Neutrophil (primary cell): ENCODE results near the gene MAPK14.

Experiments
- H3K27ac ChIP-seq: fragments of 200-600 bp; sonication (generic); 2 replicates; pipeline ENCODE4 v1.5.1; 2016; ENCODE audit warnings: mild to moderate bottlenecking, moderate library complexity
- H3K27me3 ChIP-seq: fragments of 200-600 bp; sonication (generic); 2 replicates; pipeline ENCODE4 v1.6.0; 2016; ENCODE audit warnings: mild to moderate bottlenecking
- H3K36me3 ChIP-seq: fragments of 200-600 bp; sonication (generic); 2 replicates; pipeline ENCODE4 v1.5.1; 2017
- H3K4me1 ChIP-seq, 2 experiments: fragments of 200-600 bp in 1 of 2; sonication (generic) in 1 of 2; 1 replicate in 1 of 2; 2 replicates in 1 of 2; pipeline versions ENCODE4 v1.5.1 to v1.6.1; 2013 to 2016; ENCODE audit warnings: low read depth in 1 of 2, low read length in 1 of 2, mild to moderate bottlenecking in 1 of 2, moderate library complexity in 1 of 2; ENCODE audit not compliant: control insufficient read depth in 1 of 2, insufficient read depth in 1 of 2
- H3K4me3 ChIP-seq, 2 experiments: fragments of 200-600 bp in 1 of 2; sonication (generic) in 1 of 2; 1 replicate in 1 of 2; 2 replicates in 1 of 2; pipeline ENCODE4 v1.5.1; 2013 to 2016; ENCODE audit warnings: low read depth in 1 of 2, low read length in 1 of 2, mild to moderate bottlenecking in 1 of 2, moderate library complexity in 1 of 2
- H3K9me3 ChIP-seq: fragments of 200-600 bp; sonication (generic); 2 replicates; pipeline ENCODE4 v1.5.1; 2016
- CTCF ChIP-seq: fragments of 200-600 bp; sonication (generic); IDR thresholded peaks from 2 replicates; pipeline ENCODE4 v1.5.1; 2016; ENCODE audit warnings: antibody characterized with exemption

Gene MAPK14

GRCh38 chr6:36050305-36050704 lies 22.7 kb downstream of the MAPK14 start:
- Histone ChIP-seq H3K4me1 (peaks cover 48 to 57% of the 10 kb centered on the region in 2 experiments), H3K27ac (peak overlapping the region; percentile 63), H3K27me3 (no peaks in the 10 kb centered on the region), H3K9me3 (no peaks in the 10 kb centered on the region), H3K36me3 (peaks cover 26% of the 10 kb centered on the region), H3K4me3 (no peak overlapping the region)
- no peak for TF ChIP-seq CTCF

GRCh38 chr6:36050947-36051710 lies 23.5 kb downstream of the MAPK14 start:
- H3K4me3 ChIP-seq: no peak overlapping the region
- H3K27me3 ChIP-seq: no peaks in the 10 kb centered on the region
- no peak for TF ChIP-seq CTCF
- peaks cover 48 to 57% of the 10 kb centered on the region in 2 experiments for H3K4me1 ChIP-seq
- H3K27ac ChIP-seq: peak overlapping the region; percentile 63
- H3K9me3 ChIP-seq: no peaks in the 10 kb centered on the region
- H3K36me3 ChIP-seq: peaks cover 29% of the 10 kb centered on the region

- H3K4me3 ChIP-seq: no peak overlapping the region
- H3K9me3 ChIP-seq: no peaks in the 10 kb centered on the region
- H3K27me3 ChIP-seq: no peaks in the 10 kb centered on the region
- H3K36me3 ChIP-seq: peaks cover 29% of the 10 kb centered on the region
- H3K4me1 ChIP-seq: peaks cover 48 to 49% of the 10 kb centered on the region in 2 experiments
- TF ChIP-seq CTCF: no peak
- peak overlapping the region; percentile 63 for H3K27ac ChIP-seq
These were observed 24.5 kb downstream of the MAPK14 start for GRCh38 chr6:36052097-36052496.

GRCh38 chr6:36053878-36054277 lies 26.3 kb downstream of the MAPK14 start:
- Histone ChIP-seq H3K36me3 (peaks cover 29% of the 10 kb centered on the region), H3K27ac (peak overlapping the region; percentile 55), H3K27me3 (no peaks in the 10 kb centered on the region), H3K4me3 (no peak overlapping the region), H3K9me3 (no peaks in the 10 kb centered on the region), H3K4me1 (peaks cover 40 to 41% of the 10 kb centered on the region in 2 experiments)
- no peak for TF ChIP-seq CTCF

GRCh38 chr6:36054415-36054814 lies 26.8 kb downstream of the MAPK14 start:
- H3K27ac ChIP-seq: peak overlapping the region; percentile 55
- H3K4me1 ChIP-seq: peaks cover 35 to 36% of the 10 kb centered on the region in 2 experiments
- TF ChIP-seq CTCF: no peak
- H3K4me3 ChIP-seq: no peak overlapping the region
- no peaks in the 10 kb centered on the region for H3K9me3 ChIP-seq
- H3K36me3 ChIP-seq: peaks cover 32% of the 10 kb centered on the region
- H3K27me3 ChIP-seq: no peaks in the 10 kb centered on the region
